Cardiac fibroblast (primary cell): Measurements from ENCODE around the gene IL17D.
"Not testable (repeated sequence)": the region's sequence is repeated elsewhere in the genome, so short reads cannot be mapped to it uniquely, and the experiment has no call there.

Experiments
- DNase-seq, 2 donors: peaks; one replicate each; pipeline versions ENCODE4 v3.0.0 to v3.0.0-alpha.2; 2010; ENCODE audit warnings: low read depth in 2 of 2
- H3K4me3 ChIP-seq, 2 donors: replicated peaks in 1 of 2; 1 replicate in 1 of 2; 2 replicates in 1 of 2; pipeline ENCODE4 v1.5.1; 2011; ENCODE audit warnings: low read depth in 2 of 2, low read length in 2 of 2, mild to moderate bottlenecking in 2 of 2, moderate library complexity in 1 of 2
- CTCF ChIP-seq: IDR thresholded peaks from one replicate; pipeline ENCODE4 v1.5.1; 2011; ENCODE audit warnings: low read depth, mild to moderate bottlenecking, low read length, inconsistent platforms

Gene IL17D

DNA sequence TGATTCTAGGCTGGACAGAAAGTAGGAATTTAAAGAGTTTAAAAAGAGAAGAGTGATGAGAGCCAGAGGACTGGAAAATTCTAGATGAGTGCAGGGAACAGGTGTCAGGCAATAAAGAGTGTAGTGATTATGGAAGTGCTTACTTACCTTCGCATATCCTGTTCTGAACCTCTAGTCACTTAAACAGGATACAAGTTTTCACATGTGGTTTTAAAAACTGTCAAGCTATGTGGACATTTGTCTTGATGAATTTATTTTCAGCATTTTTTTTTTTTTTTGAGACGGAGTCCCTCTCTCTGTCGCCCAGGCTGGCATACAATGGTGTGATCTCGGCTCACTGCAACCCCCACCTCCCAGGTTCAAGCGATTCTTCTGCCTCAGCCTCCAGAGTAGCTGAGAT lies 34.3 kb upstream of the IL17D start:
- DNase-seq: no peak
- no peak overlapping the region for H3K4me3 ChIP-seq
- no peak for TF ChIP-seq CTCF

- DNase-seq: no peak
- TF ChIP-seq CTCF: no peak
- no peak overlapping the region for H3K4me3 ChIP-seq
Measured at GRCh38 chr13:20671789-20672188, 31.7 kb upstream of the IL17D start.

GRCh38 chr13:20672772-20673171 lies 30.7 kb upstream of the IL17D start:
- no peak for TF ChIP-seq CTCF
- DNase-seq: peak; percentile 47 to 86
- H3K4me3 ChIP-seq: no peak overlapping the region

GRCh38 chr13:20673715-20674114 lies 29.8 kb upstream of the IL17D start:
- H3K4me3 ChIP-seq: no peak overlapping the region
- no peak for DNase-seq
- no peak for TF ChIP-seq CTCF

- no peak for DNase-seq
- no peak for TF ChIP-seq CTCF
- H3K4me3 ChIP-seq: no peak overlapping the region
Measured at GRCh38 chr13:20676213-20676612, 27.3 kb upstream of the IL17D start.

GRCh38 chr13:20678606-20679005 lies 24.9 kb upstream of the IL17D start:
- not testable (repeated sequence) for DNase-seq, H3K4me3 ChIP-seq

- no peak for DNase-seq
- H3K4me3 ChIP-seq: no peak overlapping the region
- TF ChIP-seq CTCF: no peak
Measured at GRCh38 chr13:20679879-20680278, 23.6 kb upstream of the IL17D start.
